ENCODE results near the gene AKAP1. TPM values are rescaled to one million over a fixed set of nuclear protein-coding genes. Genes with fewer than 3 reads are reported as not detected.
A peak's percentile ranks its signal among the peaks of the same experiment; 100 is the strongest.

The AKAP1 gene
- total and polyA plus RNA-seq, 2 donors (not counting 1 experiment from before 2014, with no cell fraction given) = 4.8 to 9.1 TPM

GRCh38 chr17:57090560-57091185 is 5.6 kb downstream of the AKAP1 start:
- Histone ChIP-seq H3K9ac (ENCODE audit: insufficient read depth, low read length) (no peak overlapping the region), H3K27ac (ENCODE audit: insufficient read depth, low read length) (no peak overlapping the region), H3K4me3 (replicated peaks in 1 of 4; ENCODE audit: control extremely low read depth in 1 of 4, insufficient read depth in 1 of 4, low read depth in 3 of 4, low read length in 4 of 4) (no peak overlapping the region), H3K4me2 (ENCODE audit: extremely low read depth, insufficient read depth, low read length) (no peak overlapping the region), H3K36me3 (ENCODE audit: control insufficient read depth, insufficient read depth, low read length) (no peaks in the 10 kb centered on the region), H4K20me1 (ENCODE audit: control insufficient read depth, extremely low read depth, insufficient read depth, low read length) (no peaks in the 10 kb centered on the region), H3K27me3 (ENCODE audit: control insufficient read depth, insufficient read depth, low read length) (no peaks in the 10 kb centered on the region), H3K9me3 (ENCODE audit: control insufficient read depth, insufficient read depth, low read depth, low read length) (no peaks in the 10 kb centered on the region), H3K79me2 (ENCODE audit: control insufficient read depth, insufficient read depth, low read length) (peaks cover 2% of the 10 kb centered on the region), H3K4me1 (ENCODE audit: control insufficient read depth, extremely low read depth, insufficient read depth, low read length) (peaks cover 2% of the 10 kb centered on the region), H2AFZ (ENCODE audit: low read length) (no peak overlapping the region)
- DNase-seq (ENCODE audit: low read depth in 2 of 2) = no peak
- TF ChIP-seq CTCF (conservative IDR thresholded peaks at IDR 0.05 in 1 of 2, IDR thresholded peaks at IDR 0.05 in 1 of 2; ENCODE audit: low read depth in 1 of 2, low read length in 2 of 2) (no peak), EZH2 (IDR thresholded peaks at IDR 0.05; ENCODE audit: low read length, missing control alignments) (no peak)

GRCh38 chr17:57091186-57091618 is 6.2 kb downstream of the AKAP1 start:
- no peak for DNase-seq (ENCODE audit: low read depth in 2 of 2)
- H3K4me2 ChIP-seq (ENCODE audit: extremely low read depth, insufficient read depth, low read length) = no peak overlapping the region
- H3K4me1 ChIP-seq (ENCODE audit: control insufficient read depth, extremely low read depth, insufficient read depth, low read length) = peaks cover 2% of the 10 kb centered on the region
- H3K79me2 ChIP-seq (ENCODE audit: control insufficient read depth, insufficient read depth, low read length) = peaks cover 2% of the 10 kb centered on the region
- H3K36me3 ChIP-seq (ENCODE audit: control insufficient read depth, insufficient read depth, low read length) = no peaks in the 10 kb centered on the region
- no peak overlapping the region for H3K9ac ChIP-seq (ENCODE audit: insufficient read depth, low read length)
- no peaks in the 10 kb centered on the region for H3K9me3 ChIP-seq (ENCODE audit: control insufficient read depth, insufficient read depth, low read depth, low read length)
- no peaks in the 10 kb centered on the region for H4K20me1 ChIP-seq (ENCODE audit: control insufficient read depth, extremely low read depth, insufficient read depth, low read length)
- H3K27ac ChIP-seq (ENCODE audit: insufficient read depth, low read length) = no peak overlapping the region
- H2AFZ ChIP-seq (ENCODE audit: low read length) = no peak overlapping the region
- no peaks in the 10 kb centered on the region for H3K27me3 ChIP-seq (ENCODE audit: control insufficient read depth, insufficient read depth, low read length)
- H3K4me3 ChIP-seq (replicated peaks in 1 of 4; ENCODE audit: control extremely low read depth in 1 of 4, insufficient read depth in 1 of 4, low read depth in 3 of 4, low read length in 4 of 4) = no peak overlapping the region
- no peak for TF ChIP-seq CTCF (conservative IDR thresholded peaks at IDR 0.05 in 1 of 2, IDR thresholded peaks at IDR 0.05 in 1 of 2; ENCODE audit: low read depth in 1 of 2, low read length in 2 of 2)
- no peak for TF ChIP-seq EZH2 (IDR thresholded peaks at IDR 0.05; ENCODE audit: low read length, missing control alignments)

GRCh38 chr17:57092171-57092570 is 7.1 kb downstream of the AKAP1 start:
- no peak for TF ChIP-seq CTCF (conservative IDR thresholded peaks at IDR 0.05 in 1 of 2, IDR thresholded peaks at IDR 0.05 in 1 of 2; ENCODE audit: low read depth in 1 of 2, low read length in 2 of 2)
- TF ChIP-seq EZH2 (IDR thresholded peaks at IDR 0.05; ENCODE audit: low read length, missing control alignments) = no peak
- DNase-seq (ENCODE audit: low read depth in 2 of 2) = peak; percentile 73 to 77

More at GRCh38 chr17:57092171-57092570, 7.1 kb downstream of the AKAP1 start:
- Histone ChIP-seq H3K4me3 (replicated peaks in 1 of 4; ENCODE audit: control extremely low read depth in 1 of 4, insufficient read depth in 1 of 4, low read depth in 3 of 4, low read length in 4 of 4) (no peak overlapping the region), H3K9me3 (ENCODE audit: control insufficient read depth, insufficient read depth, low read depth, low read length) (no peaks in the 10 kb centered on the region), H3K4me2 (ENCODE audit: extremely low read depth, insufficient read depth, low read length) (no peak overlapping the region), H3K27ac (ENCODE audit: insufficient read depth, low read length) (no peak overlapping the region), H2AFZ (ENCODE audit: low read length) (no peak overlapping the region), H3K4me1 (ENCODE audit: control insufficient read depth, extremely low read depth, insufficient read depth, low read length) (no peaks in the 10 kb centered on the region), H4K20me1 (ENCODE audit: control insufficient read depth, extremely low read depth, insufficient read depth, low read length) (no peaks in the 10 kb centered on the region), H3K79me2 (ENCODE audit: control insufficient read depth, insufficient read depth, low read length) (no peaks in the 10 kb centered on the region), H3K9ac (ENCODE audit: insufficient read depth, low read length) (no peak overlapping the region), H3K27me3 (ENCODE audit: control insufficient read depth, insufficient read depth, low read length) (no peaks in the 10 kb centered on the region), H3K36me3 (ENCODE audit: control insufficient read depth, insufficient read depth, low read length) (no peaks in the 10 kb centered on the region)
